Osteocyte (in vitro differentiated cells): Measurements from ENCODE around the gene MPRIP. TPM values are rescaled to one million over a fixed set of nuclear protein-coding genes. Genes with fewer than 3 reads are reported as not detected.

Experiments used
- DNase-seq: peaks from one replicate; pipeline ENCODE4 v3.0.0; 2021; ENCODE audit warnings: mixed read lengths; ENCODE audit not compliant: unreplicated experiment; ENCODE audit errors: extremely low spot score
- H3K27ac Mint-ChIP-seq: one replicate; pipeline ENCODE4 v1.8.0; 2021; ENCODE audit warnings: mild to moderate bottlenecking, mixed read lengths; ENCODE audit not compliant: unreplicated experiment
- H3K27me3 Mint-ChIP-seq: one replicate; pipeline ENCODE4 v1.8.0; 2021; ENCODE audit warnings: mixed read lengths; ENCODE audit not compliant: unreplicated experiment
- H3K36me3 Mint-ChIP-seq: one replicate; pipeline ENCODE4 v1.8.0; 2021; ENCODE audit warnings: mixed read lengths; ENCODE audit not compliant: unreplicated experiment
- H3K4me1 Mint-ChIP-seq: one replicate; pipeline ENCODE4 v1.8.0; 2021; ENCODE audit warnings: mixed read lengths; ENCODE audit not compliant: unreplicated experiment
- H3K4me3 Mint-ChIP-seq: one replicate; pipeline ENCODE4 v1.8.0; 2021; ENCODE audit warnings: mild to moderate bottlenecking, moderate library complexity, mixed read lengths; ENCODE audit not compliant: unreplicated experiment
- H3K9me3 Mint-ChIP-seq: one replicate; pipeline ENCODE4 v1.8.0; 2021; ENCODE audit warnings: mixed read lengths; ENCODE audit not compliant: unreplicated experiment
- CTCF ChIP-seq: fragments of 200-600 bp; sonication (generic); IDR thresholded peaks from 2 replicates; pipeline ENCODE4 v1.5.0; 2021; ENCODE audit warnings: antibody characterized with exemption, mild to moderate bottlenecking, moderate library complexity
- total RNA-seq: library from RNA; stranded (reverse); gene quantifications from 2 replicates; pipeline ENCODE4 v1.2.1, GENCODE V29; 2021

Gene MPRIP
- total RNA-seq, 1 donor from 2014 or later = 206 TPM

GRCh38 chr17:17051380-17051779 lies 9.1 kb downstream of the MPRIP start:
- no peak for TF ChIP-seq CTCF
- Mint-ChIP-seq H3K27ac (peak overlapping the region; percentile 31), H3K27me3 (no peaks in the 10 kb centered on the region), H3K4me3 (no peak overlapping the region), H3K36me3 (no peaks in the 10 kb centered on the region), H3K4me1 (peaks cover 49% of the 10 kb centered on the region), H3K9me3 (no peaks in the 10 kb centered on the region)
- DNase-seq = no peak

- Mint-ChIP-seq H3K9me3 (no peaks in the 10 kb centered on the region), H3K4me1 (peaks cover 50% of the 10 kb centered on the region), H3K36me3 (no peaks in the 10 kb centered on the region), H3K27ac (peak overlapping the region; percentile 18), H3K27me3 (no peaks in the 10 kb centered on the region), H3K4me3 (no peak overlapping the region)
- no peak for TF ChIP-seq CTCF
- DNase-seq = no peak
These were observed 9.7 kb downstream of the MPRIP start for GRCh38 chr17:17051791-17052461.

GRCh38 chr17:17052462-17053221 lies 10.4 kb downstream of the MPRIP start:
- H3K4me3 Mint-ChIP-seq = no peak overlapping the region
- peaks cover 45% of the 10 kb centered on the region for H3K4me1 Mint-ChIP-seq
- no peaks in the 10 kb centered on the region for H3K27me3 Mint-ChIP-seq
- DNase-seq = no peak
- H3K9me3 Mint-ChIP-seq = no peaks in the 10 kb centered on the region
- H3K36me3 Mint-ChIP-seq = no peaks in the 10 kb centered on the region
- peak overlapping the region; percentile 18 for H3K27ac Mint-ChIP-seq
- no peak for TF ChIP-seq CTCF

- TF ChIP-seq CTCF = no peak
- Mint-ChIP-seq H3K36me3 (no peaks in the 10 kb centered on the region), H3K4me1 (peaks cover 46% of the 10 kb centered on the region), H3K4me3 (no peak overlapping the region), H3K27ac (no peak overlapping the region), H3K9me3 (no peaks in the 10 kb centered on the region), H3K27me3 (no peaks in the 10 kb centered on the region)
- no peak for DNase-seq
These were observed 11.5 kb downstream of the MPRIP start for GRCh38 chr17:17053446-17054379.
